Measurements from ENCODE around the gene ZNF606. TPM values are rescaled to one million over a fixed set of nuclear protein-coding genes. Genes with fewer than 3 reads are reported as not detected.

The ZNF606 gene
- total RNA-seq, 1 donor, result 16.3 TPM

DNA sequence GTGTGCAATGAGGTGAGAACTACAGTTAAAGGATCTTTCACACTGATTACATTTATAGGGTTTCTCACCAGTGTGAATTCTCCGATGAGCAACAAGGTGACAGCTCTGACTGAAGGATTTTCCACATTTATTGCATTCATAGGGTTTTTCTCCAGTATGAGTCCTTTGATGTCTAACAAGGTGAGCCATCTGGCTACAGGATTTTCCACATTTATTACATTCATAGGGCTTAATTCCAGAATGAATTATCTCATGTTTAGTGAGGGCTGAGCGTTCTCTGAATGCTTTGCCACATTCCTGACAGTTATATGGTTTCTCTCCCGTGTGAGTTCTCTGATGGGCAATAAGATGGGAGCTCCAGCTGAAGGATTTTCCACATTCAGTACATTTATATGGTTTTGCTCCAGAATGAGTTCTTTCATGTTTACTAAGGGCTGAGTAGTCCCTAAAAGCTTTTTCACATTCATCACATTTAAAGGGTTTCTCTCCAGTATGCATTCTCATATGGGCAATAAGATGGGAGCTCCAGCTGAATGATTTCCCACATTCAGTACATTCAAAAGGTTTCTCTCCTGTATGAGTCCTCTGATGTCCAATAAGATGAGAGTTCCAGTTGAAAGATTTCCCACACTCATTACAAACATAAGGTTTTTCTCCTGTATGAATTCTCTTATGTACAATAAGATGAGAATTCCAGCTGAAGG is 23.9 kb downstream of the ZNF606 start:
- Histone ChIP-seq H3K79me2 (ENCODE audit: insufficient read depth, low read length) (no peaks in the 10 kb centered on the region), H3K27me3 (ENCODE audit: insufficient read depth, low read length) (no peaks in the 10 kb centered on the region), H4K20me1 (ENCODE audit: insufficient read depth, low read length) (no peaks in the 10 kb centered on the region), H3K9me3 (ENCODE audit: low read depth, low read length) (peaks cover 78% of the 10 kb centered on the region), H3K4me3 (ENCODE audit: insufficient read depth, low read length) (no peak overlapping the region), H3K4me1 (ENCODE audit: insufficient read depth, low read length) (no peaks in the 10 kb centered on the region), H3K27ac (ENCODE audit: low read depth, low read length) (no peak overlapping the region), H3K4me2 (ENCODE audit: insufficient read depth, low read length) (no peak overlapping the region), H3K36me3 (ENCODE audit: insufficient read depth, low read length) (peaks cover 49% of the 10 kb centered on the region), H2AFZ (ENCODE audit: low read length) (no peak overlapping the region)
- TF ChIP-seq, protein P1, sequence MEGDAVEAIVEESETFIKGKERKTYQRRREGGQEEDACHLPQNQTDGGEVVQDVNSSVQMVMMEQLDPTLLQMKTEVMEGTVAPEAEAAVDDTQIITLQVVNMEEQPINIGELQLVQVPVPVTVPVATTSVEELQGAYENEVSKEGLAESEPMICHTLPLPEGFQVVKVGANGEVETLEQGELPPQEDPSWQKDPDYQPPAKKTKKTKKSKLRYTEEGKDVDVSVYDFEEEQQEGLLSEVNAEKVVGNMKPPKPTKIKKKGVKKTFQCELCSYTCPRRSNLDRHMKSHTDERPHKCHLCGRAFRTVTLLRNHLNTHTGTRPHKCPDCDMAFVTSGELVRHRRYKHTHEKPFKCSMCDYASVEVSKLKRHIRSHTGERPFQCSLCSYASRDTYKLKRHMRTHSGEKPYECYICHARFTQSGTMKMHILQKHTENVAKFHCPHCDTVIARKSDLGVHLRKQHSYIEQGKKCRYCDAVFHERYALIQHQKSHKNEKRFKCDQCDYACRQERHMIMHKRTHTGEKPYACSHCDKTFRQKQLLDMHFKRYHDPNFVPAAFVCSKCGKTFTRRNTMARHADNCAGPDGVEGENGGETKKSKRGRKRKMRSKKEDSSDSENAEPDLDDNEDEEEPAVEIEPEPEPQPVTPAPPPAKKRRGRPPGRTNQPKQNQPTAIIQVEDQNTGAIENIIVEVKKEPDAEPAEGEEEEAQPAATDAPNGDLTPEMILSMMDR (IDR thresholded peaks at IDR 0.05; ENCODE audit: extremely low read depth, low read depth, low read length), result no peak
- no peak for DNase-seq (ENCODE audit: insufficient read length, low spot score, missing footprints)

DNA sequence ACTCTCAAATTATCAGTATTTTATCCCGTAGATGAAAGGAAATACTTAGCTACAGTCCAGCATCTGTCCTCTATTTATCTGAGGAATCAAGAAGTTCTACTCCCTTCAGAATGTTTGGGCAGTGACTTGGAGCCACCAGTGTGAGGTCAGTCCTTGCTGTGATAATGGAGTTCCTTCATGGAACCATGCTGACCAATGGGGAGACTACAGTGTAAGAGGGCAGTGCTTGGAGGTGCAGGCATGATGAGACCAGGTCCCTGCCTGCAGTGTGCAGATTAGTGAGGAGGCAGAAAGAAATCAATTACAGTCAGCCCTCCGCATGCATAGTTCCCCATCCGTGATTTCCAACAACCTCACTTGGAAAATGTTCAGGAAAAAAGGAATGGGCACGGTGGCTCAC is 28.2 kb downstream of the ZNF606 start, which contains the start of gene C19orf18:
Gene C19orf18 (minus strand): TSS at position 101 of the 400 bp plus-strand sequence. CDS start 102 bp downstream, outside the sequence.
- H3K79me2 ChIP-seq (ENCODE audit: insufficient read depth, low read length), result no peaks in the 10 kb centered on the region
- peaks cover 51% of the 10 kb centered on the region for H3K9me3 ChIP-seq (ENCODE audit: low read depth, low read length)
- H3K4me1 ChIP-seq (ENCODE audit: insufficient read depth, low read length), result no peaks in the 10 kb centered on the region
- no peak within 1 kb of the TSS for H3K4me3 ChIP-seq (ENCODE audit: insufficient read depth, low read length)
- TF ChIP-seq, protein P1 (IDR thresholded peaks at IDR 0.05; ENCODE audit: extremely low read depth, low read depth, low read length), result no peak
- no peak within 1 kb of the TSS for H2AFZ ChIP-seq (ENCODE audit: low read length)
- H3K27ac ChIP-seq (ENCODE audit: low read depth, low read length), result no peak within 1 kb of the TSS
- DNase-seq (ENCODE audit: insufficient read length, low spot score, missing footprints), result no peak
- no peaks in the 10 kb centered on the region for H4K20me1 ChIP-seq (ENCODE audit: insufficient read depth, low read length)
- H3K27me3 ChIP-seq (ENCODE audit: insufficient read depth, low read length), result no peaks in the 10 kb centered on the region
- peaks cover 10% of the 10 kb centered on the region for H3K36me3 ChIP-seq (ENCODE audit: insufficient read depth, low read length)
- no peak within 1 kb of the TSS for H3K4me2 ChIP-seq (ENCODE audit: insufficient read depth, low read length)

DNA sequence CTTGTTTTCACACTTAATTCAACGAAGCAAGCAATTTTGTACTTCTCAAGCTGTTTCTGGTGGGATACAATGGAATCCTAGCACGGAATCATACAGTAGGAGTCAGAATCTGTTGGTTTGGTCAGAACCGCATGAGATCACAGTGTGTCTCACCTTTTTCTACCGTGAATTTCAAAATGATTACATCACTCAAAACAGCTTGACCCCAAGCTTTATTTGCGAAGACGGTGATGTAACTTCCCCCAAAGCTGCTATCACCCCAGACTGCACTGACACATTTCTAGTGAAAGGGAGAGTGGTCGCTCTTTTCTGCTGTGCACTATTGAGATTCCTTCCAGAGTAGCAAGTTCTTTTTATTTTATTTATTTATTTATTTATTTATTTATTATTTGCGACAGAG is 37.9 kb downstream of the ZNF606 start:
- H3K27me3 ChIP-seq (ENCODE audit: insufficient read depth, low read length), result no peaks in the 10 kb centered on the region
- H3K4me2 ChIP-seq (ENCODE audit: insufficient read depth, low read length), result no peak overlapping the region
- H3K79me2 ChIP-seq (ENCODE audit: insufficient read depth, low read length), result no peaks in the 10 kb centered on the region
- DNase-seq (ENCODE audit: insufficient read length, low spot score, missing footprints), result no peak
- no peak overlapping the region for H2AFZ ChIP-seq (ENCODE audit: low read length)
- TF ChIP-seq, protein P1 (IDR thresholded peaks at IDR 0.05; ENCODE audit: extremely low read depth, low read depth, low read length), result no peak
- H3K4me1 ChIP-seq (ENCODE audit: insufficient read depth, low read length), result no peaks in the 10 kb centered on the region
- no peaks in the 10 kb centered on the region for H3K36me3 ChIP-seq (ENCODE audit: insufficient read depth, low read length)
- H3K4me3 ChIP-seq (ENCODE audit: insufficient read depth, low read length), result no peak overlapping the region
- no peaks in the 10 kb centered on the region for H4K20me1 ChIP-seq (ENCODE audit: insufficient read depth, low read length)
- H3K9me3 ChIP-seq (ENCODE audit: low read depth, low read length), result peaks cover 5% of the 10 kb centered on the region
- no peak overlapping the region for H3K27ac ChIP-seq (ENCODE audit: low read depth, low read length)

DNA sequence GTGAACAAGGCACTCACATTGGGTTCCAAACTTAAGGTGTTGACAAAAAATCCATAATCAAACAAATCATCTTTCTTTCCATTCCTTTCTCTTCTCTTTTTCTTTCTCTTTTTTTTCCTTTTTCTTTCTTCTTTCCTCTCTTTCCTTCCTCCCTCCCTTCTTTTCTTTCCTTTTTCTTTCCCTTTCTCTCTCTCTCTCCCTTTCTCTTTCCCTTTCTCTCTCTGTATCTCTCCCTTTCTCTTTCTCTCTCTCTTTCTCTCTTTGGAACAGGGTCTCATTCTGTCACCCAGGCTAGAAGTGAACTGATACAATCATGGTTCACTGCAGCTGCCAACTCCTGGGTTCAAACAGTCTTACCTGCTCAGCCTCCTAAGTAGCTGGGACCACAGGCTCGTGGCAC is 40.8 kb downstream of the ZNF606 start:
- H3K4me3 ChIP-seq (ENCODE audit: insufficient read depth, low read length), result no peak overlapping the region
- no peaks in the 10 kb centered on the region for H3K27me3 ChIP-seq (ENCODE audit: insufficient read depth, low read length)
- H4K20me1 ChIP-seq (ENCODE audit: insufficient read depth, low read length), result no peaks in the 10 kb centered on the region
- no peak overlapping the region for H3K4me2 ChIP-seq (ENCODE audit: insufficient read depth, low read length)
- no peaks in the 10 kb centered on the region for H3K4me1 ChIP-seq (ENCODE audit: insufficient read depth, low read length)
- H3K27ac ChIP-seq (ENCODE audit: low read depth, low read length), result no peak overlapping the region
- peaks cover 3% of the 10 kb centered on the region for H3K9me3 ChIP-seq (ENCODE audit: low read depth, low read length)
- H3K36me3 ChIP-seq (ENCODE audit: insufficient read depth, low read length), result no peaks in the 10 kb centered on the region
- no peaks in the 10 kb centered on the region for H3K79me2 ChIP-seq (ENCODE audit: insufficient read depth, low read length)
- TF ChIP-seq, protein P1 (IDR thresholded peaks at IDR 0.05; ENCODE audit: extremely low read depth, low read depth, low read length), result no peak
- no peak overlapping the region for H2AFZ ChIP-seq (ENCODE audit: low read length)
- no peak for DNase-seq (ENCODE audit: insufficient read length, low spot score, missing footprints)

Measured in osteoblast (primary cell).